Activated T-cell treated with anti-CD3 and anti-CD28 coated beads, Interleukin-2, amount 50 U/mL, for 24 hours (primary cell): Measurements from ENCODE around the gene TEFM.
"Not testable (repeated sequence)": the region's sequence is repeated elsewhere in the genome, so short reads cannot be mapped to it uniquely, and the experiment has no call there.

ENCODE experiments used
- DNase-seq: peaks from one replicate; pipeline ENCODE4 v3.0.0-alpha.2; 2020
- H3K27ac Mint-ChIP-seq: 2 replicates; pipeline ENCODE4 v1.8.0; 2020; ENCODE audit warnings: mild to moderate bottlenecking, mixed read lengths
- H3K27me3 Mint-ChIP-seq: 2 replicates; pipeline ENCODE4 v1.8.0; 2020; ENCODE audit warnings: mixed read lengths
- H3K36me3 Mint-ChIP-seq: 2 replicates; pipeline ENCODE4 v1.8.0; 2020; ENCODE audit warnings: low read depth, mixed read lengths
- H3K4me1 Mint-ChIP-seq: 2 replicates; pipeline ENCODE4 v1.8.0; 2020; ENCODE audit warnings: low read depth, mixed read lengths
- H3K4me3 Mint-ChIP-seq: 2 replicates; pipeline ENCODE4 v1.8.0; 2020; ENCODE audit warnings: mild to moderate bottlenecking, moderate library complexity, mixed read lengths
- H3K9me3 Mint-ChIP-seq: 2 replicates; pipeline ENCODE4 v1.8.0; 2020; ENCODE audit warnings: mixed read lengths

TEFM gene

DNA sequence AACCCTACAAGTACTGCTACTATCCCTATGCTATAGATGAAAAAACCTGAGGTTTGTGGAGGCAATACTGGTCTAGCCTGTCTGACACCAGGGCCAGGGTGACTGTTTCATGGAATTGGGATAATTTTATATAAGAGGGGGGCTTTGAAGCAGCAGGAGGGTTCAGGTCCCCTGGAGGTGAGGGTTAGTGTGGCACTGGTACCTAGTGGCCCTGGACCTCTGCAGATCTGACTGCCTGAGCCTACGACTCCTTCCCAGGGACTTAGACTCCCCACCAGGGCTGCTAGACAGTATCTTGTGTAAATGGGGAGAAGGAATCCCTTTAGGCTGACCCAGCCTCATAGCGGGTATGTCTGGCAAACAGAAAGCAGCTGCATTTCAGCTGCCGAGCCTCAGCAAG, 22.5 kb upstream of the TEFM start:
- no peaks in the 10 kb centered on the region for H3K36me3 Mint-ChIP-seq
- DNase-seq: no peak
- peaks cover 29% of the 10 kb centered on the region for H3K27me3 Mint-ChIP-seq
- no peaks in the 10 kb centered on the region for H3K9me3 Mint-ChIP-seq
- H3K4me1 Mint-ChIP-seq: no peaks in the 10 kb centered on the region
- H3K27ac Mint-ChIP-seq: no peak overlapping the region
- H3K4me3 Mint-ChIP-seq: no peak overlapping the region

DNA sequence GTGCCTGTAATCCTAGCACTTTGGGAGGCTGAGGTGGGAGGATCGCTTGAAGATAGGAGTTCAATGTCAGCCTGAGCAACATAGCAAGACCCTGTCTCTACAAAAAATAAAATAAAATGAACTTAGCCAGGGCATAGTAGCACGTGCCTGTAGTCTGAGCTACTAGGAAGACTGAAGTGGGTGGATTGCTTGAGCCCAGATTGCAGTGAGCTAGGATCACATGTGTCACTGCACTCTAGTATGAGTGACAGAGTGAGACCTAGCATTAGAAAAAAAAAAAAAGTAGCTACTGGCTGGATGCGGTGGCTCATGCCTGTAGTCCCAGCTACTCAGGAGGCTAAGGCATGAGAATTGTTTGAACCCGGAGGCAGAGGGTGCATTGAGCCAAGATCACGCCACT, 21.7 kb upstream of the TEFM start:
- DNase-seq: no peak
- Mint-ChIP-seq H3K36me3 (no peaks in the 10 kb centered on the region), H3K9me3 (no peaks in the 10 kb centered on the region), H3K27ac (no peak overlapping the region), H3K4me1 (peaks cover 2% of the 10 kb centered on the region), H3K4me3 (no peak overlapping the region), H3K27me3 (peaks cover 37% of the 10 kb centered on the region)

GRCh38 chr17:30926516-30926915, 20.5 kb upstream of the TEFM start:
- H3K4me1 Mint-ChIP-seq: peaks cover 7% of the 10 kb centered on the region
- H3K27me3 Mint-ChIP-seq: peaks cover 45% of the 10 kb centered on the region
- no peak for DNase-seq
- no peak overlapping the region for H3K4me3 Mint-ChIP-seq
- no peaks in the 10 kb centered on the region for H3K36me3 Mint-ChIP-seq
- no peaks in the 10 kb centered on the region for H3K9me3 Mint-ChIP-seq
- H3K27ac Mint-ChIP-seq: no peak overlapping the region

DNA sequence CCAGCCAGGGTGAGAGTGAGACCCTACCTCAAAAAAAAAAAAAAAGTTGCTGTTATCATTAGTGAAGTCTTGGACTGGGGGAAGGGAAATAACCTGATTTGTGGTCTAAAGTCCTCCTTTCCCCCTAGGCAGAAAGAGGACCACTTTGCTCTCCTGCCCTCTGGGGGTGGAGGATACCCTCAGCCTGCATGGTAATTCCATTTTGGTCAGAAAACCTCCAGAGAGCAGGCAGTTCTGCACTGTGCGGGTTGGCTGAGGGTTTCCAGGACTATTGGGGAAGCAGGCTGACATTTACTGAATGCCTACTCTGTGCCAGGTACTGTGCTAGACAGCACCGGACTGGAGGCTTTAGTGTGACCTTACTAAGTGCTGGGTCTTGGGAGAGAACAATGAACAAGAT, 18.3 kb upstream of the TEFM start:
- Mint-ChIP-seq H3K27ac (no peak overlapping the region), H3K27me3 (peaks cover 61% of the 10 kb centered on the region), H3K4me3 (no peak overlapping the region), H3K9me3 (no peaks in the 10 kb centered on the region), H3K36me3 (no peaks in the 10 kb centered on the region), H3K4me1 (peaks cover 10% of the 10 kb centered on the region)
- DNase-seq: no peak

DNA sequence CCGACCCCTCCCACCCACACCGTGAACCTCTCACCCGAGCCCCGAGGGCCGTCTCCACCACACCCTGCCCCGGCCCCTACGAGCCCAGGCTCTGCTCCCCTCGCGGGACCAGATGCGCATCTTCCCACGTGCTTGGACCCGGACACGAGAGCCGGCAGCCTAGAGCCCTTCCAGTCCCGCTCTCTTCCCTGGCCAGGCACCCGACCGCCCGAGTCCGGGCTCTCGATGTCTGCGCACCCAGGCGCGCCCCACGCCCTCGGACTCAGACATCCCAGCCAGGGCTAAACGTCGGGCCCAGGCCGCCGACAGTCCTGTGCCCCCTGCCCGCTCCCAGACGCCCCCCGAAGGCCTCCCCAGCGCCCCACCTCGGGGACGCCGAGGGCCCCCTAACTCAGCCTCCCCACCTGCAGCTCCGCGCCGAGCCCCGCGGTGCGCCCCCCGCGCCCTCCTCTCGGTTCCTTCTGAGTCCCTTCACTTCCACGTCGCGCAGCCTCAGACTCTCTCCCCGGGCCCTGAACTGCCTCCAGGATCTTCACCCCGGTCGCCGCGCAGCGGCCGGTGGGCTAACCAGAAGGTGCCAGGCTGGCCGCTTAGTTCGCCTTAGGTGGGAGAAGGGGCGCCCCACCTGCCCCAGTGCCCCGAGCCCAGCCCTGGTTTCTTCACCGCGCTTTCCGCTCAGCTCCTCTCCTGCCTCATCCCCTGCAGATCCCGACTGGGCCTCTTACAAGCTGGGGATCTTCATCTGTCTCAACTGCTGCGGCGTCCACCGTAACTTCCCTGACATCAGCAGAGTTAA, 16.4 kb upstream of the TEFM start:
- DNase-seq: peak; percentile 37
- H3K4me3 Mint-ChIP-seq: peak overlapping the region; percentile 59
- H3K27ac Mint-ChIP-seq: no peak overlapping the region
- H3K36me3 Mint-ChIP-seq: no peaks in the 10 kb centered on the region
- H3K4me1 Mint-ChIP-seq: peaks cover 10% of the 10 kb centered on the region
- H3K27me3 Mint-ChIP-seq: peaks cover 61% of the 10 kb centered on the region
- H3K9me3 Mint-ChIP-seq: no peaks in the 10 kb centered on the region

- no peaks in the 10 kb centered on the region for H3K9me3 Mint-ChIP-seq
- DNase-seq: no peak
- H3K36me3 Mint-ChIP-seq: no peaks in the 10 kb centered on the region
- peaks cover 56% of the 10 kb centered on the region for H3K27me3 Mint-ChIP-seq
- no peak within 1 kb of the TSS for H3K27ac Mint-ChIP-seq
- H3K4me3 Mint-ChIP-seq: peak within 1 kb of the TSS; percentile 61
- peaks cover 10% of the 10 kb centered on the region for H3K4me1 Mint-ChIP-seq
Observed at GRCh38 chr17:30921544-30922196, 15.6 kb upstream of the TEFM start, which contains the start of gene ADAP2. Gene ADAP2 (plus strand): TSS chr17:30921945. CDS start chr17:30922015, 70 bp downstream.

- H3K4me3 Mint-ChIP-seq: peak overlapping the region; percentile 61
- peaks cover 48% of the 10 kb centered on the region for H3K27me3 Mint-ChIP-seq
- no peak for DNase-seq
- H3K36me3 Mint-ChIP-seq: no peaks in the 10 kb centered on the region
- H3K9me3 Mint-ChIP-seq: no peaks in the 10 kb centered on the region
- no peak overlapping the region for H3K27ac Mint-ChIP-seq
- H3K4me1 Mint-ChIP-seq: peaks cover 10% of the 10 kb centered on the region
Observed at GRCh38 chr17:30920683-30921543, 14.9 kb upstream of the TEFM start.

GRCh38 chr17:30920282-30920681, 14.2 kb upstream of the TEFM start:
- Mint-ChIP-seq H3K9me3 (no peaks in the 10 kb centered on the region), H3K36me3 (no peaks in the 10 kb centered on the region), H3K27ac (no peak overlapping the region), H3K4me1 (peaks cover 10% of the 10 kb centered on the region), H3K27me3 (peaks cover 42% of the 10 kb centered on the region), H3K4me3 (no peak overlapping the region)
- DNase-seq: no peak

DNA sequence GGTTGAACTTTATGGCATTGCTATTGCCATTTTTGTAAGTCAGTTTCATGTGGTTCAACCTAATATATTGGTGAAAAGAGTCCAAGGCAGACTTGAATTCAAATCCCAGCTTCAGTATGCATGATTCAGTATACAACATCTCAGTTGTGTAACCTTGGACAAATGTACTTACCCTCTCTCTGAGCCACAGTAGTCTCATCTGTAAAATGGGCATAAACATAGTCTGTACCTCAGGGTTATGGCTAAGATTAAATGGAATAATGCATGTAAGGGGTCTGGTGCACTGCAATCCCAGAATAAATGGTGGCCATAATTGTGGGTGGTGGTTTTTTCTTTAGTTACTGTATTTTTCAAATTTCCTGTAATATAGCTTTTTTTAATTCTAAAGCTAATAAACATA, 11.0 kb upstream of the TEFM start:
- no peak for DNase-seq
- Mint-ChIP-seq H3K27me3 (peaks cover 18% of the 10 kb centered on the region), H3K27ac (no peak overlapping the region), H3K4me3 (no peak overlapping the region), H3K9me3 (no peaks in the 10 kb centered on the region), H3K36me3 (no peaks in the 10 kb centered on the region), H3K4me1 (peaks cover 5% of the 10 kb centered on the region)

DNA sequence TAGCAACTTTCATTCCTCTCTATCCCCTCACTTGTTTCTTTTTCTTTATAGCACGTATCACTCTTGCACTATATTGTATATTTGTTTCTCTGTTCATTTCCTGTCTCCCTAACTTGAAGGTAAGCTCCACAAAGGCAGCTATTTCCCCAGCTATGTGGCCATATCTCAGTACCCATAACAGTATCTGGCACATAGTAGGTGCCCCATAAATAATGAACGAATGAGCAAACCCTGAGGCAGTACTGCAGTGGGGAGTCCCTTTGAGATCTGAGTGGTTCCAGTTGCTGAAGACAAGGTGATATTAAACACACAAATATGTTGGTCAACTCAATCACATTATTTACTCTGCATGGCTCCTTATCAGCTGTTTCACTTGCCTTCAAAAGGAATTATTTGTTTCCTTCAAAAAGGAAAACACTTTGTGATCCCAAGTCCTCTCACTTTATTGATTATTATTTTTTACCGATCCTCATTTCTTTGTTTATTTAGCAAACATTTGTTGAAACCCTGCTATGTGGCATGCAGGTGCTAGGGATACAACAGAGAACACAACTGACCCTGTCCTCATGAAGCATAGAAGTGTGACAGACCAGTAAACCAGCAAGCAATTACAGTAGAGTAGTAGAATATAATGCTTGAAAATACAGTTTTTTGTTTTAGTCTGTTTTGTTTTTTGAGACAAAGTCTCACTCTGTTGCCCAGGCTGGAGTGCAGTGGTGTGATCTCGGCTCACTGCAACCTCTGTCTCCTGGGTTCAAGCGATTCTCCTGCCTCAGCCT, 10.0 kb upstream of the TEFM start:
- H3K4me1 Mint-ChIP-seq: no peaks in the 10 kb centered on the region
- no peak overlapping the region for H3K27ac Mint-ChIP-seq
- H3K4me3 Mint-ChIP-seq: no peak overlapping the region
- no peaks in the 10 kb centered on the region for H3K9me3 Mint-ChIP-seq
- peaks cover 11% of the 10 kb centered on the region for H3K27me3 Mint-ChIP-seq
- no peak for DNase-seq
- no peaks in the 10 kb centered on the region for H3K36me3 Mint-ChIP-seq

- H3K36me3 Mint-ChIP-seq: no peaks in the 10 kb centered on the region
- H3K4me3 Mint-ChIP-seq: no peak overlapping the region
- peaks cover 3% of the 10 kb centered on the region for H3K4me1 Mint-ChIP-seq
- DNase-seq: no peak
- H3K27ac Mint-ChIP-seq: no peak overlapping the region
- H3K9me3 Mint-ChIP-seq: no peaks in the 10 kb centered on the region
- H3K27me3 Mint-ChIP-seq: no peaks in the 10 kb centered on the region
Observed at GRCh38 chr17:30913955-30914354, 7.9 kb upstream of the TEFM start.

GRCh38 chr17:30910151-30910550, 4.1 kb upstream of the TEFM start:
- H3K4me1 Mint-ChIP-seq: peaks cover 25% of the 10 kb centered on the region
- H3K27ac Mint-ChIP-seq, DNase-seq, H3K4me3 Mint-ChIP-seq, H3K27me3 Mint-ChIP-seq, H3K9me3 Mint-ChIP-seq: not testable (repeated sequence)
- peaks cover 15% of the 10 kb centered on the region for H3K36me3 Mint-ChIP-seq

DNA sequence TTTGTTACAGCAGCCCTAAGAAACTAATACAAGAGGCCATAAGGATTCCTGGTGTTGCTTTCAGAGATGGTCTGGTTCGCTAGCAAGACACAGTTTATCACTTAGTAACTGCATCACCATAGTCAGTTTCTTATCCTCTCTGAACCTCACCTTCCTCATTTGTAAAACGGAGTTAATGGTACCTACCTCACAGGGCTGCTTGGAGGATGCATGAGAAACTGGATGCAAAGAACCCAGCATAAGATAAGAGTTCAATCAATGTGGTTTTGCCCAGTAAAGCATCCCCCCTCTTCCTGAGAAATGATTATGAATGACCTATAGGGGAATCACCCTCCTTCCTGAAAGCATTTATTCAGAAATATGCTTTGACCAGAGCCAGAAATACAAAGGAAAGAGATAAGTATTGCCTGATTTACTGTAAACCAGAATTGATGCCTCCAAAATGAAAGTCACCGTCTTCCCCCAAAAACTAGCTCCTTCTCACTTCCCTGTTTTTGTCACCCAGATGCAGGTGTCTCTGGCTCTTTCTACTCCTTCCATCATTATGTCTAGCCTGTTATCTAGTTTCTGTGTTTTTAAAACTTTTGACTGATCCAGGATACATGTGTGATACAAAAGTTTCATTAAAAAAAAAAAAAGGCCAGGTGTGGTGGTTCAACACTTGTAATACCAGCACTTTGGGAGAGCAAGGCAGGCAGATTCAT, 2.8 kb upstream of the TEFM start:
- Mint-ChIP-seq H3K36me3 (peaks cover 22% of the 10 kb centered on the region), H3K4me1 (peaks cover 31% of the 10 kb centered on the region), H3K27ac (peak overlapping the region; percentile 17), H3K4me3 (no peak overlapping the region), H3K9me3 (no peaks in the 10 kb centered on the region), H3K27me3 (no peaks in the 10 kb centered on the region)
- DNase-seq: no peak

GRCh38 chr17:30905742-30906100, 317 bp downstream of the TEFM start:
- H3K9me3 Mint-ChIP-seq: no peaks in the 10 kb centered on the region
- peaks cover 48% of the 10 kb centered on the region for H3K36me3 Mint-ChIP-seq
- H3K27me3 Mint-ChIP-seq: no peaks in the 10 kb centered on the region
- no peak for DNase-seq
- peak overlapping the region; percentile 87 for H3K4me3 Mint-ChIP-seq
- H3K4me1 Mint-ChIP-seq: peaks cover 47% of the 10 kb centered on the region
- H3K27ac Mint-ChIP-seq: peak overlapping the region; percentile 89
